HepG2 (cell line): ENCODE results near the gene DNMT1. TPM values are rescaled to one million over a fixed set of nuclear protein-coding genes. Genes with fewer than 3 reads are reported as not detected.

Experiments used
- ATAD3A ChIP-seq: sonication (generic); formaldehyde crosslinking; IDR thresholded peaks from 2 replicates; pipeline ENCODE4 v1.4.0; 2020; ENCODE audit warnings: missing genetic modification reagents
- FOXK2 ChIP-seq: fragments of 450-650 bp; IDR thresholded peaks from 2 replicates; pipeline ENCODE4 v1.6.1; 2016
- GABPA ChIP-seq, 2 experiments: IDR thresholded peaks; 2 replicates each; pipeline ENCODE4 v1.6.1; 2011 to 2016; ENCODE audit warnings: low read depth in 2 of 2, low read length in 1 of 2, missing biosample characterization in 1 of 2, missing genetic modification characterization in 1 of 2
- HNRNPLL ChIP-seq: fragments of 200-400 bp; formaldehyde crosslinking; IDR thresholded peaks from 2 replicates; pipeline ENCODE4 v1.6.1; 2017; ENCODE audit warnings: mild to moderate bottlenecking, low read depth, low read length; ENCODE audit not compliant: poor library complexity, severe bottlenecking
- ISL2 ChIP-seq: sonication (generic); formaldehyde crosslinking; IDR thresholded peaks from 2 replicates; pipeline ENCODE4 v1.5.0; 2020; ENCODE audit warnings: missing genetic modification reagents
- MATR3 ChIP-seq: sonication (generic); formaldehyde crosslinking; IDR thresholded peaks from 2 replicates; pipeline ENCODE4 v1.4.0; 2020; ENCODE audit warnings: missing genetic modification reagents
- MTF2 ChIP-seq: sonication (generic); formaldehyde crosslinking; IDR thresholded peaks from 2 replicates; pipeline ENCODE4 v1.5.0; 2020; ENCODE audit warnings: missing genetic modification reagents, borderline replicate concordance
- MXD4 ChIP-seq: IDR thresholded peaks from 2 replicates; pipeline ENCODE4 v1.6.1; 2016; ENCODE audit warnings: mild to moderate bottlenecking, missing biosample characterization, missing genetic modification reagents
- PAF1 ChIP-seq: IDR thresholded peaks from 2 replicates; pipeline ENCODE4 v1.6.1; 2016; ENCODE audit warnings: missing genetic modification reagents, missing compliant biosample characterization
- SYNCRIP ChIP-seq: fragments of 200-400 bp; formaldehyde crosslinking; IDR thresholded peaks from 2 replicates; pipeline ENCODE4 v1.6.1; 2018; ENCODE audit warnings: mild to moderate bottlenecking, low read depth, low read length; ENCODE audit not compliant: insufficient read depth
- ZBTB20 ChIP-seq: sonication (generic); formaldehyde crosslinking; IDR thresholded peaks from 2 replicates; pipeline ENCODE4 v1.8.1; 2023; ENCODE audit warnings: missing genetic modification reagents, low read depth, mild to moderate bottlenecking, borderline replicate concordance
- ZBTB26 ChIP-seq: IDR thresholded peaks from 2 replicates; pipeline ENCODE4 v1.6.1; 2016; ENCODE audit warnings: missing compliant biosample characterization, missing genetic modification reagents, borderline replicate concordance
- ZBTB3 ChIP-seq: sonication (generic); formaldehyde crosslinking; IDR thresholded peaks from 2 replicates; pipeline ENCODE4 v1.4.0; 2020; ENCODE audit warnings: low read depth, mild to moderate bottlenecking, moderate library complexity, missing genetic modification reagents, borderline replicate concordance
- ZNF329 ChIP-seq: sonication (generic); formaldehyde crosslinking; IDR thresholded peaks from 2 replicates; pipeline ENCODE4 v1.9.0; 2021; ENCODE audit warnings: low read depth, mild to moderate bottlenecking, missing genetic modification reagents
- polyA plus RNA-seq, 8 experiments: library from polyadenylated mRNA; depleted of rRNA in 3 of 8; stranded (reverse) in 7 of 8; unstranded in 1 of 8; fragments of >200 nt; fragmentation: Illumina TruSeq in 4 of 8; extraction: Trizol in 4 of 8; gene quantifications; 2 replicates each; pipeline versions ENCODE4 v1.2.1 to v1.2.3, GENCODE V29; 2011 to 2016; ENCODE audit warnings: low read depth in 4 of 8, missing spikeins in 1 of 8, mixed read lengths in 1 of 8; ENCODE audit not compliant: insufficient read depth in 1 of 8
- total RNA-seq, 5 experiments: library from RNA; depleted of rRNA; stranded (reverse); fragments of >200 nt; fragmentation: Illumina TruSeq; extraction: Trizol; gene quantifications; 2 replicates each; pipeline ENCODE4 v1.2.3, GENCODE V29; 2016; ENCODE audit warnings: low read depth in 1 of 5
- TF ChIP-seq, protein P1 (sequence below): IDR thresholded peaks from 2 replicates; pipeline ENCODE4 v1.6.1; 2016; ENCODE audit warnings: low read depth, missing genetic modification reagents, missing compliant biosample characterization
- TF ChIP-seq, protein P2 (sequence below): sonication (generic); formaldehyde crosslinking; conservative IDR thresholded peaks from 2 replicates; pipeline ENCODE4 v1.4.0; 2020; ENCODE audit warnings: missing genetic modification reagents

The DNMT1 gene
- total and polyA plus RNA-seq, 2 of the 13 experiments (the other 11 are each of a cell fraction or from before 2014, with no cell fraction given), result 31.2 to 91.1 TPM

DNA sequence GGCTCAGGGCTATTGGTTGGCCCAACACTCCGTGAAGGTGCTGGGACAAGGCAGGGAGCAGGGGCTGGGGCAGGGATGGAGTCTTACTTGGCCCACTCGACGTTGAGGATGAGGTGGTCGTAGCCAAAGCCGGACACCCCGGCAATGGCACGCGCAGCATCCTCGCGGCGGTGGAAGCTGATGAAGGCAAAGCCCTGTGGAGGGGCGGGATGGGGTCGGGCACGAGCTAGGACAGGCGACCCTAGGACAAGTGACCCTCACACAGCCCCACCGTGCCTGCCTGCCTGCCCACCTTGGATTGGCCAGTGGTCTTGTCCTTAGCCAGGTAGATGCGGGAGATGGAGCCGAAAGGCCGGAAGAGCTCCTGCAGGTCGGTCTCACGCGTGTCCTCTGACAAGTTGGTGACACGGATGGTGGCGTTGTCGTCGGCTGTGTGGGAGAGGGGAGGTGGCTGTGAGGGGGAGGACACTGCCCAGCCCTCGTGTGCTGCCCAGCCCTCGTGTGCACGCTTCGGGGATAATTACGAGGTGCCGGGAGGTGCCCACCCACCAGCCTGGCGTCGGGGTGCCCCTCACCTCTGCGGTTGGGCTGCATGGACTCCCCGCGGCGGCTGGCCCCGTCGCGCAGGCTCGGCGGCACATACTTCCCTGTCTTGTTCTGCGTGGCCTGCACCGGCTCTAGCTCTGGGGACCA lies 79.2 kb downstream of the DNMT1 start (continued):
- TF ChIP-seq ZBTB26 (CRISPR knock-in tag) (0 out of 2 replicates have a peak, but pooled peaks have one; percentile 2), MXD4 (CRISPR knock-in tag) (no peak), HNRNPLL (no peak), FOXK2 (no peak), GABPA (IDR thresholded peaks at IDR 0.05; ENCODE audit: low read depth, low read length) (no peak), GABPA (CRISPR knock-in tag; IDR thresholded peaks at IDR 0.05; ENCODE audit: low read depth) (no peak), ZBTB3 (CRISPR knock-in tag) (no peak), ZNF329 (CRISPR knock-in tag) (no peak), ISL2 (CRISPR knock-in tag) (no peak), ATAD3A (CRISPR knock-in tag) (no peak), MATR3 (no peak), SYNCRIP (no peak), PAF1 (peak; percentile 79; the same call in 1 of the 2 replicates), MTF2 (no peak), ZBTB20 (no peak)
- TF ChIP-seq, protein P1, sequence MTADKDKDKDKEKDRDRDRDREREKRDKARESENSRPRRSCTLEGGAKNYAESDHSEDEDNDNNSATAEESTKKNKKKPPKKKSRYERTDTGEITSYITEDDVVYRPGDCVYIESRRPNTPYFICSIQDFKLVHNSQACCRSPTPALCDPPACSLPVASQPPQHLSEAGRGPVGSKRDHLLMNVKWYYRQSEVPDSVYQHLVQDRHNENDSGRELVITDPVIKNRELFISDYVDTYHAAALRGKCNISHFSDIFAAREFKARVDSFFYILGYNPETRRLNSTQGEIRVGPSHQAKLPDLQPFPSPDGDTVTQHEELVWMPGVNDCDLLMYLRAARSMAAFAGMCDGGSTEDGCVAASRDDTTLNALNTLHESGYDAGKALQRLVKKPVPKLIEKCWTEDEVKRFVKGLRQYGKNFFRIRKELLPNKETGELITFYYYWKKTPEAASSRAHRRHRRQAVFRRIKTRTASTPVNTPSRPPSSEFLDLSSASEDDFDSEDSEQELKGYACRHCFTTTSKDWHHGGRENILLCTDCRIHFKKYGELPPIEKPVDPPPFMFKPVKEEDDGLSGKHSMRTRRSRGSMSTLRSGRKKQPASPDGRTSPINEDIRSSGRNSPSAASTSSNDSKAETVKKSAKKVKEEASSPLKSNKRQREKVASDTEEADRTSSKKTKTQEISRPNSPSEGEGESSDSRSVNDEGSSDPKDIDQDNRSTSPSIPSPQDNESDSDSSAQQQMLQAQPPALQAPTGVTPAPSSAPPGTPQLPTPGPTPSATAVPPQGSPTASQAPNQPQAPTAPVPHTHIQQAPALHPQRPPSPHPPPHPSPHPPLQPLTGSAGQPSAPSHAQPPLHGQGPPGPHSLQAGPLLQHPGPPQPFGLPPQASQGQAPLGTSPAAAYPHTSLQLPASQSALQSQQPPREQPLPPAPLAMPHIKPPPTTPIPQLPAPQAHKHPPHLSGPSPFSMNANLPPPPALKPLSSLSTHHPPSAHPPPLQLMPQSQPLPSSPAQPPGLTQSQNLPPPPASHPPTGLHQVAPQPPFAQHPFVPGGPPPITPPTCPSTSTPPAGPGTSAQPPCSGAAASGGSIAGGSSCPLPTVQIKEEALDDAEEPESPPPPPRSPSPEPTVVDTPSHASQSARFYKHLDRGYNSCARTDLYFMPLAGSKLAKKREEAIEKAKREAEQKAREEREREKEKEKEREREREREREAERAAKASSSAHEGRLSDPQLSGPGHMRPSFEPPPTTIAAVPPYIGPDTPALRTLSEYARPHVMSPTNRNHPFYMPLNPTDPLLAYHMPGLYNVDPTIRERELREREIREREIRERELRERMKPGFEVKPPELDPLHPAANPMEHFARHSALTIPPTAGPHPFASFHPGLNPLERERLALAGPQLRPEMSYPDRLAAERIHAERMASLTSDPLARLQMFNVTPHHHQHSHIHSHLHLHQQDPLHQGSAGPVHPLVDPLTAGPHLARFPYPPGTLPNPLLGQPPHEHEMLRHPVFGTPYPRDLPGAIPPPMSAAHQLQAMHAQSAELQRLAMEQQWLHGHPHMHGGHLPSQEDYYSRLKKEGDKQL (CRISPR knock-in tag), result no peak
- TF ChIP-seq, protein P2, sequence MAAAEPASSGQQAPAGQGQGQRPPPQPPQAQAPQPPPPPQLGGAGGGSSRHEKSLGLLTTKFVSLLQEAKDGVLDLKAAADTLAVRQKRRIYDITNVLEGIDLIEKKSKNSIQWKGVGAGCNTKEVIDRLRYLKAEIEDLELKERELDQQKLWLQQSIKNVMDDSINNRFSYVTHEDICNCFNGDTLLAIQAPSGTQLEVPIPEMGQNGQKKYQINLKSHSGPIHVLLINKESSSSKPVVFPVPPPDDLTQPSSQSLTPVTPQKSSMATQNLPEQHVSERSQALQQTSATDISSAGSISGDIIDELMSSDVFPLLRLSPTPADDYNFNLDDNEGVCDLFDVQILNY, result no peak
